HepG2 (cell line): ENCODE data around the gene MPZ. TPM values are rescaled to one million over a fixed set of nuclear protein-coding genes. Genes with fewer than 3 reads are reported as not detected.

Experiments
- ATAC-seq: fragments of 200-7000 bp; cut with Tn5 transposase; 3 replicates; pipeline ENCODE4 v1.9.1; 2020; ENCODE audit warnings: mild to moderate bottlenecking, moderate library complexity
- BruUV-seq: library from RNA; stranded (reverse); fragments of 400-500 nt; replicated peaks from 2 replicates; lab custom pipeline; 2021; lab: Mats Ljungman, UMichigan
- CTCF ChIA-PET: fragments of 300-600 bp; formaldehyde crosslinking; extraction: SDS; loops from one replicate; lab custom pipeline; 2021; ENCODE audit warnings: low total read pairs, inconsistent platforms, low intra/inter-chr PET ratio; lab: Yijun Ruan, JAX
- POLR2A ChIA-PET: fragments of 350-600 bp; sonication (Branson Sonifier 250); formaldehyde crosslinking; loops from one replicate; lab custom pipeline; 2020; ENCODE audit warnings: antibody characterized with exemption, inconsistent platforms; lab: Yijun Ruan, JAX
- DNase-seq: peaks from one replicate; pipeline ENCODE4 v3.0.0-alpha.2; 2015; ENCODE audit warnings: low spot score
- FAIRE-seq: peaks from 3 replicates; lab custom pipeline; 2011; peaks lifted over from hg19 to GRCh38; lab: Jason Lieb, UNC
- H2AFZ ChIP-seq: one replicate; pipeline ENCODE4 v1.6.1; 2011; ENCODE audit warnings: low read length, inconsistent platforms
- H3K27ac ChIP-seq: fragments of 300-600 bp; 3 replicates; pipeline ENCODE4 v1.8.0; 2011; ENCODE audit warnings: mixed run types, mild to moderate bottlenecking, mixed read lengths, low read length, inconsistent platforms; ENCODE audit not compliant: insufficient read depth; ENCODE audit errors: extremely low read length
- H3K27me3 ChIP-seq, 2 experiments: fragments of 200-600 bp in 1 of 2; 2 replicates in 1 of 2; 3 replicates in 1 of 2; pipeline versions ENCODE4 v1.6.0 to v1.8.0; 2011; ENCODE audit warnings: low read length in 2 of 2, mild to moderate bottlenecking in 2 of 2, moderate library complexity in 2 of 2, inconsistent platforms in 1 of 2; ENCODE audit not compliant: insufficient read depth in 2 of 2, control insufficient read depth in 1 of 2
- H3K36me3 ChIP-seq, 2 experiments: fragments of 200-600 bp in 1 of 2; replicated peaks in 1 of 2; 2 replicates in 1 of 2; 3 replicates in 1 of 2; pipeline versions ENCODE4 v1.5.1 to v1.8.0; 2011; ENCODE audit warnings: low read length in 2 of 2, inconsistent platforms in 1 of 2; ENCODE audit not compliant: insufficient read depth in 2 of 2, control insufficient read depth in 1 of 2
- H3K4me1 ChIP-seq: 2 replicates; pipeline ENCODE4 v1.5.1; 2012; ENCODE audit warnings: low read length, inconsistent platforms; ENCODE audit not compliant: insufficient read depth
- H3K4me2 ChIP-seq: 2 replicates; pipeline ENCODE4 v1.6.0; 2011; ENCODE audit warnings: low read depth, low read length, inconsistent platforms
- H3K4me3 ChIP-seq, 3 experiments: fragments of 200-600 bp in 1 of 3; sonication (generic), shearing (Covaris generic) in 1 of 3; replicated peaks in 1 of 3; 2 replicates each; pipeline ENCODE4 v1.5.1; 2011 to 2016; ENCODE audit warnings: low read length in 3 of 3, inconsistent platforms in 2 of 3, low read depth in 2 of 3, mild to moderate bottlenecking in 2 of 3, control low read depth in 1 of 3, mixed read lengths in 1 of 3; ENCODE audit not compliant: insufficient read depth in 1 of 3
- H3K79me2 ChIP-seq: one replicate; pipeline ENCODE4 v1.6.1; 2011; ENCODE audit warnings: low read length, inconsistent platforms; ENCODE audit not compliant: insufficient read depth
- H3K9ac ChIP-seq: 2 replicates; pipeline ENCODE4 v1.6.0; 2011; ENCODE audit warnings: mild to moderate bottlenecking, low read depth, low read length, inconsistent platforms; ENCODE audit not compliant: insufficient read depth
- H3K9me3 ChIP-seq: 2 replicates; pipeline ENCODE4 v1.5.1; 2012; ENCODE audit warnings: mild to moderate bottlenecking, low read length
- H4K20me1 ChIP-seq: 2 replicates; pipeline ENCODE4 v1.6.0; 2011; ENCODE audit warnings: inconsistent platforms, mild to moderate bottlenecking, low read length, moderate library complexity; ENCODE audit not compliant: insufficient read depth
- MTF2 ChIP-seq: sonication (generic); formaldehyde crosslinking; IDR thresholded peaks from 2 replicates; pipeline ENCODE4 v1.5.0; 2020; ENCODE audit warnings: missing genetic modification reagents, borderline replicate concordance
- NFYC ChIP-seq: IDR thresholded peaks from 2 replicates; pipeline ENCODE4 v1.6.1; 2016; ENCODE audit warnings: missing genetic modification reagents, missing compliant biosample characterization
- SMYD3 ChIP-seq: sonication (generic); formaldehyde crosslinking; IDR thresholded peaks from 2 replicates; pipeline ENCODE4 v1.8.1; 2023; ENCODE audit warnings: mild to moderate bottlenecking, missing genetic modification reagents
- SOX13 ChIP-seq, 3 experiments: fragments of 450-650 bp in 1 of 3; sonication (generic) in 1 of 3; formaldehyde crosslinking in 1 of 3; IDR thresholded peaks in 2 of 3; conservative IDR thresholded peaks in 1 of 3; 2 replicates each; pipeline versions ENCODE4 v1.5.0 to v1.6.1; 2016 to 2020; ENCODE audit warnings: antibody characterized with exemption in 1 of 3, mild to moderate bottlenecking in 1 of 3, missing compliant biosample characterization in 1 of 3, missing genetic modification reagents in 1 of 3, moderate library complexity in 1 of 3
- SRF ChIP-seq: IDR thresholded peaks from 2 replicates; pipeline ENCODE4 v1.6.1; 2011; ENCODE audit warnings: mild to moderate bottlenecking, low read depth, low read length, moderate library complexity
- STAG1 ChIP-seq: sonication (generic); formaldehyde crosslinking; IDR thresholded peaks from 2 replicates; pipeline ENCODE4 v1.4.0; 2020; ENCODE audit warnings: missing genetic modification reagents
- STAT6 ChIP-seq: sonication (generic); formaldehyde crosslinking; IDR thresholded peaks from 2 replicates; pipeline ENCODE4 v1.4.0; 2020; ENCODE audit warnings: missing genetic modification reagents, mild to moderate bottlenecking, borderline replicate concordance
- ZNF598 ChIP-seq: sonication (generic); formaldehyde crosslinking; IDR thresholded peaks from 2 replicates; pipeline ENCODE4 v1.5.1; 2020; ENCODE audit warnings: mild to moderate bottlenecking, missing genetic modification reagents, borderline replicate concordance
- WGBS: methylation state at CpG from one replicate; pipeline ENCODE4 v1.1.6; 2017; ENCODE audit warnings: low lambda C conversion rate; 5-methylcytosine and 5-hydroxymethylcytosine counted together
- in situ Hi-C: cut with HindIII; loops from 2 replicates; pipeline ENCODE4 v1.10.0; 2017; ENCODE audit warnings: low pct_unique_long_range_greater_than_20kb; ENCODE audit not compliant: extremely low pct_ligation_motif_present
- intact Hi-C: fragments of 100-400 bp; cut with micrococcal nuclease; formaldehyde crosslinking; loops from one replicate; pipeline ENCODE4 v1.10.0; 2022; ENCODE audit not compliant: unreplicated experiment
- polyA plus RNA-seq, 8 experiments: library from polyadenylated mRNA; depleted of rRNA in 3 of 8; stranded (reverse) in 7 of 8; unstranded in 1 of 8; fragments of >200 nt; fragmentation: Illumina TruSeq in 4 of 8; extraction: Trizol in 4 of 8; gene quantifications; 2 replicates each; pipeline versions ENCODE4 v1.2.1 to v1.2.3, GENCODE V29; 2011 to 2016; ENCODE audit warnings: low read depth in 4 of 8, missing spikeins in 1 of 8, mixed read lengths in 1 of 8; ENCODE audit not compliant: insufficient read depth in 1 of 8
- total RNA-seq, 5 experiments: library from RNA; depleted of rRNA; stranded (reverse); fragments of >200 nt; fragmentation: Illumina TruSeq; extraction: Trizol; gene quantifications; 2 replicates each; pipeline ENCODE4 v1.2.3, GENCODE V29; 2016; ENCODE audit warnings: low read depth in 1 of 5
- TF ChIP-seq, protein P1 (sequence below): sonication (generic); formaldehyde crosslinking; IDR thresholded peaks from 2 replicates; pipeline ENCODE4 v1.5.0; 2020; ENCODE audit warnings: mild to moderate bottlenecking, missing genetic modification reagents, borderline replicate concordance
- TF ChIP-seq, protein P2 (sequence below): sonication (generic); formaldehyde crosslinking; IDR thresholded peaks from 2 replicates; pipeline ENCODE4 v1.5.1; 2020; ENCODE audit warnings: mild to moderate bottlenecking, missing genetic modification reagents, moderate library complexity

Gene MPZ
- total and polyA plus RNA-seq, 2 of the 13 experiments (the other 11 are each of a cell fraction or from before 2014, with no cell fraction given) = 18.3 to 24.6 TPM

- H3K4me1 ChIP-seq = peaks cover 51% of the 10 kb centered on the region
- POLR2A ChIA-PET = interaction anchor here (0.7 kb wide), 1 partner anchor 57 kb away, joined by 7 read pairs; the partner anchor contains the start of gene NDUFS2
- H3K4me3 ChIP-seq = peak within 1 kb of the TSS in 2 of 3 experiments; percentile 23 to 44; a peak in 2 of 6 replicates
- H2AFZ ChIP-seq = no peak within 1 kb of the TSS
- peak; percentile 78 for ATAC-seq
- peak within 1 kb of the TSS; percentile 55 for H3K4me2 ChIP-seq
- H3K9ac ChIP-seq = no peak within 1 kb of the TSS
- no peak for FAIRE-seq
- no peaks in the 10 kb centered on the region for H3K36me3 ChIP-seq
- H3K27ac ChIP-seq = no peak within 1 kb of the TSS
- peaks cover 11% of the 10 kb centered on the region for H3K9me3 ChIP-seq
- peaks cover 0 to 16% of the 10 kb centered on the region in 2 experiments; a peak in 3 of 5 replicates for H3K27me3 ChIP-seq
- BruUV-seq = no TSS peak
- in situ Hi-C loops (no loop called here), intact Hi-C loops (no loop called here)
- 63% methylated on average over 47 of the region's 62 CpGs for WGBS
- H4K20me1 ChIP-seq = no peaks in the 10 kb centered on the region
- CTCF ChIA-PET = no interaction called here
- no peak for DNase-seq
- H3K79me2 ChIP-seq = no peaks in the 10 kb centered on the region
- no peak for TF ChIP-seq STAT6 (CRISPR knock-in tag)
- TF ChIP-seq SOX13 (IDR thresholded peaks at IDR 0.05) = no peak
- no peak for TF ChIP-seq SOX13 (CRISPR knock-in tag; conservative IDR thresholded peaks at IDR 0.05 in 1 of 2, IDR thresholded peaks at IDR 0.05 in 1 of 2)
- TF ChIP-seq, protein P1, sequence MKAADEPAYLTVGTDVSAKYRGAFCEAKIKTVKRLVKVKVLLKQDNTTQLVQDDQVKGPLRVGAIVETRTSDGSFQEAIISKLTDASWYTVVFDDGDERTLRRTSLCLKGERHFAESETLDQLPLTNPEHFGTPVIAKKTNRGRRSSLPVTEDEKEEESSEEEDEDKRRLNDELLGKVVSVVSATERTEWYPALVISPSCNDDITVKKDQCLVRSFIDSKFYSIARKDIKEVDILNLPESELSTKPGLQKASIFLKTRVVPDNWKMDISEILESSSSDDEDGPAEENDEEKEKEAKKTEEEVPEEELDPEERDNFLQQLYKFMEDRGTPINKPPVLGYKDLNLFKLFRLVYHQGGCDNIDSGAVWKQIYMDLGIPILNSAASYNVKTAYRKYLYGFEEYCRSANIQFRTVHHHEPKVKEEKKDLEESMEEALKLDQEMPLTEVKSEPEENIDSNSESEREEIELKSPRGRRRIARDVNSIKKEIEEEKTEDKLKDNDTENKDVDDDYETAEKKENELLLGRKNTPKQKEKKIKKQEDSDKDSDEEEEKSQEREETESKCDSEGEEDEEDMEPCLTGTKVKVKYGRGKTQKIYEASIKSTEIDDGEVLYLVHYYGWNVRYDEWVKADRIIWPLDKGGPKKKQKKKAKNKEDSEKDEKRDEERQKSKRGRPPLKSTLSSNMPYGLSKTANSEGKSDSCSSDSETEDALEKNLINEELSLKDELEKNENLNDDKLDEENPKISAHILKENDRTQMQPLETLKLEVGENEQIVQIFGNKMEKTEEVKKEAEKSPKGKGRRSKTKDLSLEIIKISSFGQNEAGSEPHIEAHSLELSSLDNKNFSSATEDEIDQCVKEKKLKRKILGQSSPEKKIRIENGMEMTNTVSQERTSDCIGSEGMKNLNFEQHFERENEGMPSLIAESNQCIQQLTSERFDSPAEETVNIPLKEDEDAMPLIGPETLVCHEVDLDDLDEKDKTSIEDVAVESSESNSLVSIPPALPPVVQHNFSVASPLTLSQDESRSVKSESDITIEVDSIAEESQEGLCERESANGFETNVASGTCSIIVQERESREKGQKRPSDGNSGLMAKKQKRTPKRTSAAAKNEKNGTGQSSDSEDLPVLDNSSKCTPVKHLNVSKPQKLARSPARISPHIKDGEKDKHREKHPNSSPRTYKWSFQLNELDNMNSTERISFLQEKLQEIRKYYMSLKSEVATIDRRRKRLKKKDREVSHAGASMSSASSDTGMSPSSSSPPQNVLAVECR (CRISPR knock-in tag) = peak; percentile 19; the same call in 1 of the 2 replicates
- peak; percentile 72 for TF ChIP-seq NFYC (CRISPR knock-in tag)
- 0 out of 2 replicates have a peak, but pooled peaks have one; percentile 18 for TF ChIP-seq MTF2 (CRISPR knock-in tag)
- no peak for TF ChIP-seq ZNF598
- TF ChIP-seq SRF = peak; percentile 60; the same call in 1 of the 2 replicates
- no peak for TF ChIP-seq STAG1 (CRISPR knock-in tag)
- no peak for TF ChIP-seq SMYD3 (CRISPR knock-in tag)
- TF ChIP-seq, protein P2, sequence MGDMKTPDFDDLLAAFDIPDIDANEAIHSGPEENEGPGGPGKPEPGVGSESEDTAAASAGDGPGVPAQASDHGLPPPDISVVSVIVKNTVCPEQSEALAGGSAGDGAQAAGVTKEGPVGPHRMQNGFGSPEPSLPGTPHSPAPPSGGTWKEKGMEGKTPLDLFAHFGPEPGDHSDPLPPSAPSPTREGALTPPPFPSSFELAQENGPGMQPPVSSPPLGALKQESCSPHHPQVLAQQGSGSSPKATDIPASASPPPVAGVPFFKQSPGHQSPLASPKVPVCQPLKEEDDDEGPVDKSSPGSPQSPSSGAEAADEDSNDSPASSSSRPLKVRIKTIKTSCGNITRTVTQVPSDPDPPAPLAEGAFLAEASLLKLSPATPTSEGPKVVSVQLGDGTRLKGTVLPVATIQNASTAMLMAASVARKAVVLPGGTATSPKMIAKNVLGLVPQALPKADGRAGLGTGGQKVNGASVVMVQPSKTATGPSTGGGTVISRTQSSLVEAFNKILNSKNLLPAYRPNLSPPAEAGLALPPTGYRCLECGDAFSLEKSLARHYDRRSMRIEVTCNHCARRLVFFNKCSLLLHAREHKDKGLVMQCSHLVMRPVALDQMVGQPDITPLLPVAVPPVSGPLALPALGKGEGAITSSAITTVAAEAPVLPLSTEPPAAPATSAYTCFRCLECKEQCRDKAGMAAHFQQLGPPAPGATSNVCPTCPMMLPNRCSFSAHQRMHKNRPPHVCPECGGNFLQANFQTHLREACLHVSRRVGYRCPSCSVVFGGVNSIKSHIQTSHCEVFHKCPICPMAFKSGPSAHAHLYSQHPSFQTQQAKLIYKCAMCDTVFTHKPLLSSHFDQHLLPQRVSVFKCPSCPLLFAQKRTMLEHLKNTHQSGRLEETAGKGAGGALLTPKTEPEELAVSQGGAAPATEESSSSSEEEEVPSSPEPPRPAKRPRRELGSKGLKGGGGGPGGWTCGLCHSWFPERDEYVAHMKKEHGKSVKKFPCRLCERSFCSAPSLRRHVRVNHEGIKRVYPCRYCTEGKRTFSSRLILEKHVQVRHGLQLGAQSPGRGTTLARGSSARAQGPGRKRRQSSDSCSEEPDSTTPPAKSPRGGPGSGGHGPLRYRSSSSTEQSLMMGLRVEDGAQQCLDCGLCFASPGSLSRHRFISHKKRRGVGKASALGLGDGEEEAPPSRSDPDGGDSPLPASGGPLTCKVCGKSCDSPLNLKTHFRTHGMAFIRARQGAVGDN = peak; percentile 41; the same call in 1 of the 2 replicates
These were observed 51.1 kb downstream of the MPZ start, which contains the start of gene PCP4L1 for GRCh38 chr1:161258439-161259344. PCP4L1 (plus strand) TSS chr1:161258745; CDS start chr1:161258975, 230 bp downstream.
